ENCODE measurements around the gene KLHL34.

DNA sequence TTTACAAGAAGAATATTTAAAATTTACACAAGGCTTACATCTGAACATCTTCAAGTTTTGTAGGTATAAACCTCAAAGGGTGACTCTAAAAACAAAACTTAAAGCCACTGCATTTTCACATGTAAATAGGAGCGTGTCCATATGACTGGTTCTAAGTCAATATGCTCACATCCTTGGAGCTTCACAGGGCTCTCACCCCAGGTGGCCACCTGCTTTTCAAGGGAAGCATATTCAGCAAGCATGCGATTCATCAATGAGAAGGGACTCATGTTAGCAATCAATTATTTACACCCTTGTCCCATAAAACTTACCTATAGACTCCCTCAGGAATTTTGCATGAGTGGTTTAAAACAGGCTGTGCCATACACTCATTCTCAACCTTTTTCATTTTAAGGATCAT, 17.8 kb upstream of the KLHL34 start:
- TF ChIP-seq YY1 (IDR thresholded peaks at IDR 0.05; ENCODE audit: insufficient read depth, insufficient read length), result no peak
- no peak for TF ChIP-seq ZNF274 (IDR thresholded peaks at IDR 0.05; ENCODE audit: low read depth, low read length)
